Hepatocyte (in vitro differentiated cells): Measurements from ENCODE around the gene HBE1. TPM values are rescaled to one million over a fixed set of nuclear protein-coding genes. Genes with fewer than 3 reads are reported as not detected.

ENCODE experiments used
- DNase-seq: peaks from one replicate; pipeline ENCODE4 v3.0.0-alpha.2; 2016; ENCODE audit warnings: low spot score
- H2AFZ ChIP-seq: fragments of 200-600 bp; sonication (generic); 2 replicates; pipeline ENCODE4 v1.6.0; 2016; ENCODE audit warnings: antibody characterized with exemption, mild to moderate bottlenecking
- H3K27ac ChIP-seq: fragments of 200-600 bp; sonication (generic); 2 replicates; pipeline ENCODE4 v1.5.1; 2016; ENCODE audit warnings: mild to moderate bottlenecking
- H3K27me3 ChIP-seq: fragments of 200-600 bp; sonication (generic); 2 replicates; pipeline ENCODE4 v1.6.1; 2016
- H3K36me3 ChIP-seq: fragments of 200-600 bp; sonication (generic); replicated peaks from 2 replicates; pipeline ENCODE4 v1.5.1; 2016; ENCODE audit warnings: low read depth; ENCODE audit not compliant: insufficient read depth
- H3K4me1 ChIP-seq: fragments of 200-600 bp; sonication (generic); 2 replicates; pipeline ENCODE4 v1.5.1; 2016; ENCODE audit warnings: mild to moderate bottlenecking, moderate library complexity; ENCODE audit not compliant: insufficient read depth
- H3K4me2 ChIP-seq: fragments of 200-600 bp; sonication (generic); 2 replicates; pipeline ENCODE4 v1.6.0; 2016
- H3K4me3 ChIP-seq: fragments of 200-600 bp; sonication (generic); 2 replicates; pipeline ENCODE4 v1.5.1; 2016; ENCODE audit warnings: mild to moderate bottlenecking
- H3K79me2 ChIP-seq: fragments of 200-600 bp; sonication (generic); 2 replicates; pipeline ENCODE4 v1.6.0; 2017; ENCODE audit warnings: mild to moderate bottlenecking
- H3K9me2 ChIP-seq: fragments of 200-600 bp; sonication (generic); replicated peaks from 2 replicates; pipeline ENCODE4 v1.6.0; 2017; ENCODE audit warnings: mild to moderate bottlenecking; ENCODE audit not compliant: insufficient read depth
- H3K9me3 ChIP-seq: fragments of 200-600 bp; sonication (generic); 2 replicates; pipeline ENCODE4 v1.5.1; 2016; ENCODE audit warnings: low read depth, mild to moderate bottlenecking
- H4K20me1 ChIP-seq: fragments of 200-600 bp; sonication (generic); 2 replicates; pipeline ENCODE4 v1.6.0; 2016; ENCODE audit warnings: mild to moderate bottlenecking; ENCODE audit not compliant: insufficient read depth, poor library complexity, severe bottlenecking
- CTCF ChIP-seq: fragments of 200-600 bp; sonication (generic); IDR thresholded peaks from 2 replicates; pipeline ENCODE4 v1.5.1; 2016; ENCODE audit warnings: antibody characterized with exemption, mild to moderate bottlenecking; ENCODE audit not compliant: poor library complexity
- EZH2 ChIP-seq: fragments of 200-600 bp; sonication (generic); IDR thresholded peaks from 2 replicates; pipeline ENCODE4 v1.6.1; 2016; ENCODE audit warnings: antibody characterized with exemption, mild to moderate bottlenecking, borderline replicate concordance
- EZH2phosphoT487 ChIP-seq: fragments of 200-600 bp; sonication (generic); IDR thresholded peaks from one replicate; pipeline ENCODE4 v1.6.1; 2018; ENCODE audit warnings: antibody characterized with exemption, mild to moderate bottlenecking, low read depth, moderate library complexity; ENCODE audit not compliant: unreplicated experiment, severe bottlenecking
- WGBS: methylation state at CpG from one replicate; pipeline ENCODE4 v1.1.6; 2016; ENCODE audit warnings: low lambda C conversion rate; ENCODE audit errors: missing lambda C conversion rate; 5-methylcytosine and 5-hydroxymethylcytosine counted together
- polyA plus RNA-seq: library from polyadenylated mRNA; unstranded; fragments of >200 nt; fragmentation: Nextera tagmentation; extraction: Ambion mirVana; gene quantifications from 2 replicates; pipeline ENCODE4 v1.2.1, GENCODE V29; 2016
- total RNA-seq: library from RNA; depleted of rRNA; stranded (reverse); fragments of >200 nt; gene quantifications from 2 replicates; pipeline ENCODE4 v1.2.3, GENCODE V29; 2014

Gene HBE1
- total and polyA plus RNA-seq, 2 experiments from 2014 or later: 0.25 to 1.1 TPM

GRCh38 chr11:5238486-5238885 is 31.3 kb downstream of the HBE1 start:
- H3K4me1 ChIP-seq: no peaks in the 10 kb centered on the region
- H4K20me1 ChIP-seq: no peaks in the 10 kb centered on the region
- 74% methylated on average over 2 of the region's 2 CpGs for WGBS
- no peak for DNase-seq
- no peaks in the 10 kb centered on the region for H3K36me3 ChIP-seq
- no peak overlapping the region for H3K27ac ChIP-seq
- H3K4me2 ChIP-seq: no peak overlapping the region
- no peaks in the 10 kb centered on the region for H3K79me2 ChIP-seq
- TF ChIP-seq EZH2: no peak
- TF ChIP-seq CTCF: no peak
- H3K9me2 ChIP-seq: no peaks in the 10 kb centered on the region
- no peaks in the 10 kb centered on the region for H3K27me3 ChIP-seq
- H3K9me3 ChIP-seq: no peaks in the 10 kb centered on the region
- H3K4me3 ChIP-seq: no peak overlapping the region
- no peak overlapping the region for H2AFZ ChIP-seq

GRCh38 chr11:5237420-5237819 is 32.3 kb downstream of the HBE1 start:
- H3K27me3 ChIP-seq: no peaks in the 10 kb centered on the region
- H3K36me3 ChIP-seq: no peaks in the 10 kb centered on the region
- H3K27ac ChIP-seq: no peak overlapping the region
- H4K20me1 ChIP-seq: no peaks in the 10 kb centered on the region
- H3K4me2 ChIP-seq: no peak overlapping the region
- H3K4me3 ChIP-seq: no peak overlapping the region
- TF ChIP-seq EZH2phosphoT487 (no peak), CTCF (no peak), EZH2 (no peak)
- no peaks in the 10 kb centered on the region for H3K4me1 ChIP-seq
- H3K9me3 ChIP-seq: no peaks in the 10 kb centered on the region
- no peaks in the 10 kb centered on the region for H3K79me2 ChIP-seq
- WGBS: 42% methylated on average over 2 of the region's 2 CpGs
- H2AFZ ChIP-seq: no peak overlapping the region
- no peak for DNase-seq
- no peaks in the 10 kb centered on the region for H3K9me2 ChIP-seq

GRCh38 chr11:5235364-5236095 is 34.2 kb downstream of the HBE1 start:
- Histone ChIP-seq H3K4me2 (no peak overlapping the region), H3K27me3 (no peaks in the 10 kb centered on the region), H3K79me2 (no peaks in the 10 kb centered on the region), H3K9me2 (no peaks in the 10 kb centered on the region), H3K36me3 (no peaks in the 10 kb centered on the region), H3K4me3 (no peak overlapping the region), H4K20me1 (no peaks in the 10 kb centered on the region), H3K27ac (no peak overlapping the region), H3K4me1 (no peaks in the 10 kb centered on the region), H3K9me3 (no peaks in the 10 kb centered on the region), H2AFZ (no peak overlapping the region)
- no peak for TF ChIP-seq CTCF
- no peak for TF ChIP-seq EZH2
- TF ChIP-seq EZH2phosphoT487: no peak
- DNase-seq: no peak
- WGBS: 96% methylated on average over 5 of the region's 5 CpGs
